ENCODE measurements around the gene ATRNL1. TPM values are rescaled to one million over a fixed set of nuclear protein-coding genes. Genes with fewer than 3 reads are reported as not detected.

Gene ATRNL1
- total RNA-seq, 1 experiment from 2014 or later, result not detected

DNA sequence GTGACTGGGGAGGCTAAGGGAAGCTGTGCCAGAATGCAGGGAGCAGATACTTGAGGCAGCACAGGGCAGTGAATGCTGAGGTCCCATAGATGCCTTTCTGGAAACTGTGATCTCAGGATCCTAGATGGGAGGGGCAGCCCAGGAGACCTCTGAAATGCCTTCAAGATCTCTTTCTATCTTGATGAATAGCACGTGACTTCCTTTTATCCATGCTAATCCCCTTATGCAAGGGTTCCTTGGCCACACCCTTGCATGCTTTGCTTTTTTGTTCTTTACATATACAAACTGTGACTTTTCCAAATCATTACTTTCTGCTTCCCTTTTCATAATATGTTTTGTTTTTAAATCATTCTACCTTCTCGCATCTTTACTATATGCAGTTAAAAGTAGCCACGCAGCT is 14.7 kb downstream of the ATRNL1 start:
- BruUV-seq (replicated peaks), result no TSS peak
- Mint-ChIP-seq H3K9me3 (ENCODE audit: unreplicated experiment) (peaks cover 23% of the 10 kb centered on the region), H3K4me3 (ENCODE audit: unreplicated experiment) (no peak overlapping the region), H3K27ac (ENCODE audit: low read depth, unreplicated experiment) (no peak overlapping the region), H3K4me1 (ENCODE audit: insufficient read depth, unreplicated experiment) (no peaks in the 10 kb centered on the region), H3K27me3 (ENCODE audit: insufficient read depth, unreplicated experiment) (peaks cover 27% of the 10 kb centered on the region), H3K36me3 (ENCODE audit: insufficient read depth, unreplicated experiment) (no peaks in the 10 kb centered on the region)
- POLR2A ChIA-PET, result no interaction called here
- no peak for DNase-seq (ENCODE audit: unreplicated experiment)
- CTCF ChIA-PET, result interaction anchor here (1.0 to 1.1 kb wide), 2 partner anchors 12 to 231 kb away, joined by 3 to 4 read pairs; no protein-coding TSS in a partner anchor
- TF ChIP-seq, protein P1, sequence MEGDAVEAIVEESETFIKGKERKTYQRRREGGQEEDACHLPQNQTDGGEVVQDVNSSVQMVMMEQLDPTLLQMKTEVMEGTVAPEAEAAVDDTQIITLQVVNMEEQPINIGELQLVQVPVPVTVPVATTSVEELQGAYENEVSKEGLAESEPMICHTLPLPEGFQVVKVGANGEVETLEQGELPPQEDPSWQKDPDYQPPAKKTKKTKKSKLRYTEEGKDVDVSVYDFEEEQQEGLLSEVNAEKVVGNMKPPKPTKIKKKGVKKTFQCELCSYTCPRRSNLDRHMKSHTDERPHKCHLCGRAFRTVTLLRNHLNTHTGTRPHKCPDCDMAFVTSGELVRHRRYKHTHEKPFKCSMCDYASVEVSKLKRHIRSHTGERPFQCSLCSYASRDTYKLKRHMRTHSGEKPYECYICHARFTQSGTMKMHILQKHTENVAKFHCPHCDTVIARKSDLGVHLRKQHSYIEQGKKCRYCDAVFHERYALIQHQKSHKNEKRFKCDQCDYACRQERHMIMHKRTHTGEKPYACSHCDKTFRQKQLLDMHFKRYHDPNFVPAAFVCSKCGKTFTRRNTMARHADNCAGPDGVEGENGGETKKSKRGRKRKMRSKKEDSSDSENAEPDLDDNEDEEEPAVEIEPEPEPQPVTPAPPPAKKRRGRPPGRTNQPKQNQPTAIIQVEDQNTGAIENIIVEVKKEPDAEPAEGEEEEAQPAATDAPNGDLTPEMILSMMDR (IDR thresholded peaks at IDR 0.05; ENCODE audit: unreplicated experiment), result no peak
- intact Hi-C loops (cut with micrococcal nuclease), result no loop called here

DNA sequence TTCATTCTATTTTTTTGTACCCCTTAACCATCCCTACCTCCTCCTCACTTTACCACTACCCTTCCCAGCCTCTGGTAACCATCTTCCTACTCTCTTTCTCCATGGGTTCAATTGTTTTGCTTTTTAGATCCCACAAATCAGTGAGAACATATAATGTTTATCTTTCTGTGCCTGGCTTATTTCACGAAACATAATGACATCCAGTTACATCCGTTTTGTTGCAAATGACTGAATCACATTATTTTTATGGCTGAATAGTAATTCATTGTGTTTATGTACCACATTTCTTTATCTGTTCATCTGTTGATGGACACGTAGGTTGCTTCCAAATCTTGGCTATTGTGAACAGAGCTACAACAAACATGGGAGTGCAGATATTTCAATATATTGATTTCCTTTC is 24.1 kb downstream of the ATRNL1 start:
- H3K9me3 Mint-ChIP-seq (ENCODE audit: unreplicated experiment), result peaks cover 8% of the 10 kb centered on the region
- ChIA-PET POLR2A (no interaction called here), CTCF (interaction anchor here (0.6 kb wide), 1 partner anchor 12 kb away, joined by 3 read pairs; no protein-coding TSS in a partner anchor)
- TF ChIP-seq, protein P1 (IDR thresholded peaks at IDR 0.05; ENCODE audit: unreplicated experiment), result no peak
- BruUV-seq (replicated peaks), result no TSS peak
- no peaks in the 10 kb centered on the region for H3K4me1 Mint-ChIP-seq (ENCODE audit: insufficient read depth, unreplicated experiment)
- DNase-seq (ENCODE audit: unreplicated experiment), result no peak
- intact Hi-C loops (cut with micrococcal nuclease), result no loop called here
- peaks cover 69% of the 10 kb centered on the region for H3K27me3 Mint-ChIP-seq (ENCODE audit: insufficient read depth, unreplicated experiment)
- no peak overlapping the region for H3K27ac Mint-ChIP-seq (ENCODE audit: low read depth, unreplicated experiment)
- no peak overlapping the region for H3K4me3 Mint-ChIP-seq (ENCODE audit: unreplicated experiment)
- peaks cover 5% of the 10 kb centered on the region for H3K36me3 Mint-ChIP-seq (ENCODE audit: insufficient read depth, unreplicated experiment)

DNA sequence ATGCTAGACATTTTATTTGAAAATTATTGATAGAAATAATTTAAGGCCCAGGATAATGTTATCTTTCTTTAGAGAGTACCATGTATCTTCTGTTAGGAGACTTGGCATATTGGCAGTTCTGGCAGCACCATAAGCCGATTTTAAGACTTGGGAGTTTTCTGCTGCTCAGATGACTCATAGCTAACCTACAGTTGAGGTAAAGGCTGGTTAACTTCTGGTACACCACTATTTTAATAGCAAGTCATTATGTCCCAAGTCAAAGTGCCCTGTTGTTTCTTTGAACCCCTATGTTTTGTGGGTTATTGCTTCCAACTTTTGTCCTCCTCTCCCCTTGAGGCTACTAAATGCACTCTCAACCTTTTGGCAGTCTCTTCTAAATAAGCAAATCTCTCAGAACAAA is 25.2 kb downstream of the ATRNL1 start:
- no peaks in the 10 kb centered on the region for H3K4me1 Mint-ChIP-seq (ENCODE audit: insufficient read depth, unreplicated experiment)
- POLR2A ChIA-PET, result no interaction called here
- intact Hi-C loops (cut with micrococcal nuclease), result no loop called here
- H3K27me3 Mint-ChIP-seq (ENCODE audit: insufficient read depth, unreplicated experiment), result peaks cover 59% of the 10 kb centered on the region
- H3K9me3 Mint-ChIP-seq (ENCODE audit: unreplicated experiment), result no peaks in the 10 kb centered on the region
- CTCF ChIA-PET, result no interaction called here
- H3K4me3 Mint-ChIP-seq (ENCODE audit: unreplicated experiment), result no peak overlapping the region
- H3K36me3 Mint-ChIP-seq (ENCODE audit: insufficient read depth, unreplicated experiment), result peaks cover 5% of the 10 kb centered on the region
- no TSS peak for BruUV-seq (replicated peaks)
- no peak overlapping the region for H3K27ac Mint-ChIP-seq (ENCODE audit: low read depth, unreplicated experiment)
- peak; percentile 18 for DNase-seq (ENCODE audit: unreplicated experiment)
- TF ChIP-seq, protein P1 (IDR thresholded peaks at IDR 0.05; ENCODE audit: unreplicated experiment), result no peak

DNA sequence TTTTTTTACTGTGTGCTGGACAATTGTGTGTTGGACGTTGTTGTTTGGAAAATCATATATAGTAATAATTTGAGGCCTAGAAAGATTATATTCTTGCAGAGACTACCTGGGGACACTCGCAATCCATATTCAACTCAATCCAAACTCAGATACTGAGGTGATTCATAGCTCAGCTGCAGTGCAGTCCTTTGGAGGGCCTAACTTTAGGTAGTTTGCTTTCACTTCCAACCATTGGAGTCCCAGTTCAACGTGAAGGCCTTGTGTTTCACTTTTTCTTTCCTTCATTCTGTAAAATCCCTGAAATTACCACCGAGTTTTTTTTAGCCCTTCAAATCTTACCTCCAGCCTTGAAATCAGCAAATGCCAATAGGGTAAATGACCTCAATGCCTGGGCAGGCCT is 32.3 kb downstream of the ATRNL1 start:
- POLR2A ChIA-PET, result interaction anchor here (0.6 to 1.3 kb wide), 5 partner anchors 18 to 654 kb away, joined by 3 to 4 read pairs (median 3); no protein-coding TSS in a partner anchor
- CTCF ChIA-PET, result interaction anchor here (0.7 to 4.0 kb wide), 3 partner anchors 195 to 1192 kb away, joined by 3 to 23 read pairs (median 6); no protein-coding TSS in a partner anchor
- H3K4me1 Mint-ChIP-seq (ENCODE audit: insufficient read depth, unreplicated experiment), result no peaks in the 10 kb centered on the region

More for the DNA sequence above, 32.3 kb downstream of the ATRNL1 start:
- no peaks in the 10 kb centered on the region for H3K36me3 Mint-ChIP-seq (ENCODE audit: insufficient read depth, unreplicated experiment)
- no peak overlapping the region for H3K4me3 Mint-ChIP-seq (ENCODE audit: unreplicated experiment)
- H3K27me3 Mint-ChIP-seq (ENCODE audit: insufficient read depth, unreplicated experiment), result no peaks in the 10 kb centered on the region
- intact Hi-C loops (cut with micrococcal nuclease), result loop anchor here (10.0 kb wide), 1 partner anchor 651 kb away; no protein-coding TSS in a partner anchor
- DNase-seq (ENCODE audit: unreplicated experiment), result no peak
- H3K27ac Mint-ChIP-seq (ENCODE audit: low read depth, unreplicated experiment), result no peak overlapping the region
- TF ChIP-seq, protein P1 (IDR thresholded peaks at IDR 0.05; ENCODE audit: unreplicated experiment), result no peak
- no peaks in the 10 kb centered on the region for H3K9me3 Mint-ChIP-seq (ENCODE audit: unreplicated experiment)
- BruUV-seq (replicated peaks), result no TSS peak
